ENCODE results near the gene LRRC63.
A peak's percentile ranks its signal among the peaks of the same experiment; 100 is the strongest.
"Not testable (repeated sequence)": the region's sequence is repeated elsewhere in the genome, so short reads cannot be mapped to it uniquely, and the experiment has no call there.

The LRRC63 gene

DNA sequence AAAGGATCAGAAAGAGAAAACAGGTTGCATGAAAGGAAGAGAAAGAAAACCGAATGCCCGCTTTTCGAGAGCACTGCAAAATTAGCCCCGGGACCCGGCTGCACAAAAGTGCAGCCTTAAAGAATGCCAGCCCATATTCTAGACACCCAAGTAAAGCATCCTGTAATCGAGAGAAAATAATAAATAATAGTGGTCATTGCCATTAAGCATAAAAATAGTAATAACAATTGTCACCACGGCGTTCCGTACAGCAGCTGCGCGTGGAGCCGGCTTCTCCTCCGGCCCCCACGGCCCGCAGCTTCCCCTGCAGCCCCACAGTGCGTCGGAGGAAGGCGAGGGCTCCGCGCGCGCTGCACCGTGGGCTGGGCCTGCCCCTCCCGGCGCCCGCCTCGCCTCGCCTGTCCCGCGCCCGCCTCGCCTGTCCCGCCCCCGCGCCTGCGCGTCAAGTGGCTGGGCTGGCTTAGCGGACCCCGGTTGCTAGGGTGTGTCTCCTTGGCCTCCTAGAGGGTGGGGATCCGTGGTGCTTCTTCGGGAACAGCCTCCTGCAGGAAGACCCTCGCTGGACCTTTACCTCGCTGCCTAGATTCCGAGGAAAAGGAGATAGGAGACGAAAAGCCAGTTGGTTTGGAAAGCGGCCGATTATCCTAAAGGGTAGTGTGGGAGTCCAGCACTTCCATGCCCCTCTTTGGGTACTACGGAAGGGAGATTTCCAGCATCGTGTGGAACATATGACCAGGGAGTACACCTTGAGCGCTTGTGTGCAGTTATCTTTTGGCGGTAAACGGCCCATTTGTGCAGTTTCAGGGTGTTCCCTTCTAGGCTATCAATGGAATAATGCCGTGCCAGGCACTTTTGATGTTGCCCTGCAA is at the start of gene LRRC63:
Gene LRRC63 (plus strand): TSS at position 446 of the 869 bp plus-strand sequence. CDS start 1,107 bp downstream, outside the sequence.
- DNase-seq = peak; percentile 84

- not testable (repeated sequence) for DNase-seq
Observed at GRCh38 chr13:46162741-46163140, 49.0 kb upstream of the LRRC63 start.

DNA sequence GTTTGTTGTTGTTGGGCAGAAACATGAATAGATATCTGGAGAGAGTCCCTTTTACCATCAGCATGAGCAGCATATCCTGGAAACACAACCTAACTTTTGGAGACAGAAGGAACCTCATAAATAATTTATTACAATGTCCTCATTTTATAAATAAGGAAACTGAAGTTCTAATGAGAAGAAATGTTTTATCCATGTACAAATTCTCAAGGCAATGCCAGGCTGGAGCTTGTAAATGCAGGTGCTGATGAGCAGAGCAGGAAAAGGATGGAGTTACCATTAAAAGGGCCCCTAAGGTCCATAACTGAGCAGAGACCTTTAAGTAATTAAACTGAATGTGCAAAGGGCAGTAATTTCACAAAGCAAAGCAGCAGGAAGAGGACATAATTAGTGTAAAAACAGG is 47.1 kb upstream of the LRRC63 start:
- DNase-seq = no peak

GRCh38 chr13:46165485-46166223 is 46.1 kb upstream of the LRRC63 start:
- no peak for DNase-seq

DNA sequence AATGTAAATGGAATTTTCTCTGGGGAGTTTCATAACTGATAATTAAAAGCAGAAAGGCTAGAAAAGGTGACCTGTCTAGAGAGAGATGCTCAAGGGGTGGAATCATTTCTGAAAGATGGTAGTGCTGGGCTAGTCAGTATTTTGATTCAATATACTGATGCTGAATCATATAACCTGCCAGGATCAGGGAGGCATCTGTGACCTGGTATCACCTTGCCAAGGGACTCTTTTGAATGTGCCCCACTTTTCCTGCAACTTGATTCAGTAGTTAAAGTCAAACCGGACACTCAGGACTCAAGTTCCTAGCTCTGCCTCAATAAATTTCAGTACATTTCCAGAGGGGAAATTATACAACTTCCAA is 45.5 kb upstream of the LRRC63 start:
- no peak for DNase-seq

GRCh38 chr13:46166947-46167610 is 44.6 kb upstream of the LRRC63 start:
- DNase-seq = no peak

DNA sequence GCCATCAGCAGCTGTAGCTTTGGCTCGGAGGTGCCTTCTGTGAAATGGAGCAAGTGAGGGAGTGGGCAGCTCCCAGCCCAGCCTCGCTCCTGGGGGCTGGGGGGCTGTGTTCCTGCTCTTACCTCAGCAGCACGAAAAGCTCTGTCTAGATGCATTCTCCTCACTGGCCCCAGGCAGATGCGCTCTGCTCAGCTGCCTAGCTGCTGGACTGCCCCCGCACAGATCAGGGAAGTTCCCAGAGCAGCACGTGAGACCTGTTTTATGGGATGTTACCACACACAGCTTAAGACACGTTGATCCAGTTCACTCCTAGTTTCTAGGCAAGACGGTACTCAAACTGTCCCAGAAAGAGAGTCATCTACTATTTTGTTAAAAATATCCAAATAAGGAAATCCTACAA is 43.4 kb upstream of the LRRC63 start:
- peak; percentile 66 for DNase-seq

DNA sequence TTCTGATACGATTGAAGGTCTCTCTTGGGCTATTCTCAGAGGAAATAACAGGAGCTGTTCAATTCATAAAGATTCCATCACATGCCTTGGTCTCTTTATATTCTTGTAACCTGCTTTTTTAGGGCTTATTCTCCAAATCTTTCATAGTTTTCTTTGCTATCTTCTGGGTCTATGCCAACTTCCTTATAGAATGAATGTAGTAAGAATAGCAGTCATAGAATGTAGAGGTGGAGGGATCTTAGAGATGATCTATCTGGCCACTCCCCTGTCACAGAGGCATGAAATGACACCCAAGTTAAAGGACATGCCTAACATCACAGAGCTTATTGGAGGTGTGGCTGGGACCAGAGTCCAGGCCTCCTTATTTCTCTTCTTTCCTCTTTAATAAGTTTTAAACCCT is 42.9 kb upstream of the LRRC63 start:
- DNase-seq = no peak

DNA sequence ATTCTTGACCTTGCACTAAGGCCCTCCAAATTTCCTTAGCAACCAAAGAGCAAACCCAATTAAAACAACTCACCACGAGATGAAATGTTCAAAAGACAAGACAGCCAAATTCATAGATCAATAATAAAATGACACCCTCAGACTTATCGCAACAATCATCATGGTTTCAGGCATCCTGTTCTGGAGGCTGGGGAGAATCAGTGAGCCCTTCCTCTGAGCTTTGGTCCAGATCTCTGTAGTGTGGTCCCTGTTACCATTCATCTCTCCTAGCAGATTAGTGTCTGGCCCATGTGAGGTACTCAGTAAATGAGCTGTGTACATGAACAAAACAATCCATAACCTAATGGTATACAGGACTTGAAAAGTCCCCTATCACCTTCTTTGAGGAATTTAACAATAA is 42.0 kb upstream of the LRRC63 start:
- DNase-seq = no peak

- no peak for DNase-seq
Observed at GRCh38 chr13:46170268-46170667, 41.5 kb upstream of the LRRC63 start.

GRCh38 chr13:46170687-46171086 is 41.0 kb upstream of the LRRC63 start:
- no peak for DNase-seq

DNA sequence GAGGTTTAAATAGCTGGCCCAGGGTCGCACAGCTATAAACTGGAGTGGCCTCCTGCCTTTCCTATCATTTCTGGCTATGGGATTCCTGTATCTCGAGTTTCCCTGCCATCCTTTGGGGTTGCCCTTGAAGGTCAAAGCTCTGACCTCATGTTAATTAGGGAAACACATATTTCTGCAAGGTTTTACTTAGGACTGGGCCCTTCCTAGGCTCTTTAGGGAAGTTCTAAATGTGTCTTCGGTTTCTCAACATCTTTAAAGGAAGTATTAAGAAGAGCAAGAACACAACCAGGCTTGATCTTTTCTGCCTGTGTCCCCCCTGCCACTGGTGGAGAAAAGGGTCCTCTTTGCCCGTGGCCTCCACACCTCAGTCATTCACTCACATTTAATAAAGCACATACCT is 40.5 kb upstream of the LRRC63 start:
- DNase-seq = no peak

DNA sequence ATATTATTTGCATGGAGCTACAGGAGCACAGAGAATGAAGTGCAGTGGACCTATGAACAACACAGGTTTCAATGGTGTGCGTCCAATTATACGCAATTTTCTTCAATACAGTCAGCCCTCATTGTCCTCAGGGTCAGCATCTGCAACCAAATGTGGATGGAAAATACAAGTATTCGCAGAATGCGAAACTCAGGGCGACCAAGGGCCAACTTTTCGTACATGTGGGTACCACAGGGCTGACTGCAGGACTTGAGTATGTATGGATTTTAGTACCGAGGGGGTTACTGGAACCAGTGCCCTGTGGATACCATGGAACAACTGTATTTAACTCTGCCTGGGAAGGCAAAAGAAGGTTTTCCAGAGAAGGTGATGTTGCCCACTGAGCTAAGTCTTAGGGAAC is 40.0 kb upstream of the LRRC63 start:
- DNase-seq = no peak

GRCh38 chr13:46172531-46172991 is 39.2 kb upstream of the LRRC63 start:
- no peak for DNase-seq

DNA sequence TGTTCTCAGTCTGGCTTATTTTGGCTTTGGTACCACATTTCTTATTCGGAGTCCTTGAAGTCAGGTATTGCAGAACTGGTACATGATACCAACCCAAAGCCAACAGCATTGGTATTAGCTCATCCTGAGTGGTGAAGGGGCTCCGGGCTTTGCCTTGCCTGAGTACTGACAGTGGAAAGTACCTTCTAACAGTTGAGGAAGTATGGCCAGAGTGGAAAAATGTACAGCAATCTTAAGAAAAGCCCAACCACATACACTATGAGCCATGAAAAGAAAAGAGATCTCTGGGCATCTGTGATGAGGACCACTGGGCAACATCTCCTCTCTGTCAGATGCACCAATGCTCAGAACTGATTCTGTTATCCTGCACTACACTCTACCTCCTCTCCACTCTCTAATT is 38.1 kb upstream of the LRRC63 start:
- no peak for DNase-seq

- no peak for DNase-seq
Observed at GRCh38 chr13:46176756-46177155, 35.0 kb upstream of the LRRC63 start.

DNA sequence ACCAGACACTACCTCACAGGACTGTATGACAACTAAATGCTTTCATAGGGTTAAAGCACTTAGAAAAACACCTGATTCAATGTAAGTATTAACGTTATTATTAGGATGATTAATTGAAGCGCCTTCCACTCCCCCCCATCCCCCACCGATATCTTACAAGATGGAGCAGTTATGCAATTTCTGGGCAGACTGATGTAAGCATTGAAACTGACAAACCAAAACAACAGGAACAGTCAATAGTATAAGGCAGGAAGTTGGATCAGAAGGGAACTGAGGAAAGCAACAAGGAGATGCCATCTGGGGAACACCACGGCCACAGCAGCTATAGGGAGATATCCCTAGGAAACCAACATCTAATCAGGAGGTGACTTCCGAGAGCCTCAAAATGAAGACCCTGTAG is 33.6 kb upstream of the LRRC63 start:
- no peak for DNase-seq

DNA sequence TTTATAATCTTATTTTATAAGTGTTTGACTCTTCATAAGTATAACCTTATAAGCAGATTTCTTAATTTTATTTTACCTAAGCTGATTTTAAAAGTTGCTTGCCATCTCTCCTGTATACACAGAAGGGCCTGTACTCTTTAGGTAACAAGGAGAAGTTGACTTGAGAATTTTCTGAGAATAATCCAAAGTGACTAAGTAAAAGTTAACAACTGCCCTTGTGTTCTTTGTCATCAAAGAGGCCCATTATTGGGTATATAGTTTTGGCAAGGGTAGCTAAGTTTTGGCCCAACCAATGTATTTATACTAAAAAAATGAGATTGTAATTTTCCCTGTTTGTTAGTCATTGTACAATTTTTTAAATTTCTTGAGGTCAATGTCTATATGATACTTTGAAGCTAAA is 32.9 kb upstream of the LRRC63 start:
- no peak for DNase-seq

GRCh38 chr13:46179491-46179908 is 32.2 kb upstream of the LRRC63 start:
- DNase-seq = peak; percentile 72

DNA sequence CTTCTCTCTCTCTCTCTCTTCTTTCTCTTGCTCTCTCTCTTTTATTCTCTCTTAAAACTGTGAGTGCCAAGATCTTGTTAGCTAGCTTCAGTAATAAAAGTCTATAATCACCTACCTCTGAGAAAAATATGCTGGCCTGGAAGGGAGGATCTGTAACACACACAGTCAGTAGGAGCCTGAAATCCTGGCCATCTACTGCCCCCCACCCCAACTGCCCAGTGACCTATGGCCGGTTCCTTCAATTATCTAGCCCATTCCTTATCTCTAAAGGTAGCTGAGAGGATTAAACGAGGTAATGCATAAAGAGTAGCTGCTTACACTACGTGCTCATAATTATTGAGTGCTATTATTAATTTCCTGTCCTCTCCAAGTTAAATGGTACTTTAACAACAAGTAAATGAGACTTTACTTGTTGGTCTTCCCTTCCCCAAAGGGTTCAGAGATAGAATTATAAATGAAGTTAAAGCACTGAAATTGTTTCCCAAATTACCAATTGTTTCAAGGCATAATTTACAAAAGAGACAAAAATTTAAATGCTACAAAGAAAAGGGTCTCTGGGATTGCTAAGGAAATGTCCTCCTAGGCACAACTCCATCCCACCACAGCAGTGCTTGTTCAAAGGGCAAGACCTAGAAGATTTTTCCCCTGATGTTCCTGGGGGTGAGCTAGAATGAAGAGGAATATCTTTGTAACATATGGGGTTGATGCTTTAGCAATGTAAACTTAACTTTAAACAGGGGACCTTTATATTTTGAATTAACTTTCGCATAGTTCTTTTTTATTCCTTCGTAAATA is 31.6 kb upstream of the LRRC63 start:
- DNase-seq = no peak

- DNase-seq = no peak
Observed at GRCh38 chr13:46181377-46181839, 30.3 kb upstream of the LRRC63 start.

DNA sequence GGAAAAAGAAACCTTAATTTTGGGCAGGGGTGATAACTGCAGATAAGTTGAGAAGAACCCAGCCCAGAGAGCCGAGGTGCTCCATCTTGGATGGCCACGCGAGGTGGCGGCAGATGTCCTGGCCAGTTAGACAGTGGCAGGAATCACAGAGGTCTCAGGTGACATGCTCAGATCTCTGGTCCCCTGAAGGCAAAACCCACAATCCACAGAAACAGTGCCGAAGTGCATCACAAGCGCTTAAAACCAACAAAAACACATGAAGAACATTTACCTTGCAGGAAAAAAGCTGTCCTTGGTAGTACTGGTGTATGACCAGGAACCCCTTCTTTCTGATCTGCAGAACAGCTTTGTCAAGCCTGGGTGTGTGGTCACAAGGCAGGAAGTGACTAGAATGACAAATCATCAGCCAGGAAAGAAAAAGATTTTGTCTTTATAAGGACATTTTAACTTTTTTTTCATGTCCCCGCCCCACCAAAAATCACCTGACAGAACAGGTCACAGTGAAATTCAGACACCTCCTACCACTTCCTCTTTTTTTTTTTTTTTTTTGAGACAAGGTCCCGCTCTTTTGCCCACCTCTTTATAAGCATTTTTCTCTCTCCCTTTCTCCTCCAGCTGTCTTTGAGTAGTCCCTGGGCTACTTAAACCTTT is 29.8 kb upstream of the LRRC63 start, which contains the start of gene LCP1:
Gene LCP1 (minus strand): TSS at position 338 of the 651 bp plus-strand sequence. CDS start 22,515 bp downstream, outside the sequence.
- peak; percentile 53 for DNase-seq

All from stimulated activated CD4-positive, alpha-beta T cell treated with anti-CD3 and anti-CD28 coated beads, Interleukin-4, amount 100 ng/mL, for 1 hour (primary cell).